Left kidney (tissue), 2 donors: Measurements from ENCODE around the gene CCDC186. TPM values are rescaled to one million over a fixed set of nuclear protein-coding genes. Genes with fewer than 3 reads are reported as not detected.
"Not testable (repeated sequence)": the region's sequence is repeated elsewhere in the genome, so short reads cannot be mapped to it uniquely, and the experiment has no call there.

Experiments used
- DNase-seq: peaks from one replicate; pipeline ENCODE4 v3.0.0-alpha.2; 2013
- polyA plus RNA-seq: library from polyadenylated mRNA; unstranded; fragments of 120-200 nt; gene quantifications from one replicate; pipeline ENCODE4 v1.2.1, GENCODE V29; 2013; ENCODE audit not compliant: insufficient read length

Gene CCDC186
- polyA plus RNA-seq, 1 donor: 33.9 TPM

DNA sequence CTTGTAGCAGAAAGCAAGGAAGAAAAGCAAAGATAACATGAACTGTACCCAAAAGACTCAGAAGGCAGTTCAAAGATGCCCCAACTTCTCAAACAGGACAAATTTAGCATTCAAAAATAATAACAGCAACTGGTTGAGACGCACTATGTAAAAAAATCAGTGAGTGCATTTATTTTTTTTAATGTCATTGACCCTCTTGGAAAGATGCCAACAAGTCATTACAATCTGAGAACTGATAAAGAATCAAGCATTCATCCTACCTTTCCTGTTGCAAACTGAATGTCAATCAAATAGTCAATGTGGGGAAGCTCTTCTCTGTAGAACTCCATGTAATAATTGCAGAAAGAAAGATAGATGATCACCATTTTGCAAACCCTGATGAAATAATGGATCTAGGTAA, 1.7 kb upstream of the CCDC186 start:
- no peak for DNase-seq

DNA sequence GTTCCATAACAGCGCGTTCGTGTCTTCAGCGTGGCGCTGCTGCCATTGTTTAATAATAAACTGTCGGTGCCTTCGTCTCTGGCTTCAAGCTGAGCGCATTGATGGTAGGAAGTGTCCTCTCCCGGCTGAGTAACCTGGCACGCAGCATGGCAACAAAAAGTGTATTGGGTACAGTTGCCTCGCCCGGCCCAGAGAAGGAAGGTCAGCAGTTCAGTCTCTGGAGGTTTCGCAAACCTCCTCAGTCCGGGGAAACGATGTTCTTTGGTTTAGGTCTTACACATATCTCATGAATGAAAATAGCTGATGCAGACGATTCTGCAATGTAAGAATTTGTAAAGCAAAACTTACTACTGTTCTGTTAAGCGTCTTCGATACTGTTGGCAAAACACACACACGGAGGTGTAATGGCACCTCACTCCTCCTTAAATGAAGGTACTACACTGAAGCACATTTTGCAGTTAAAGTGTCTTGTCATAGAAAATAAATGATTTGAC, 739 bp upstream of the CCDC186 start:
- no peak for DNase-seq

DNA sequence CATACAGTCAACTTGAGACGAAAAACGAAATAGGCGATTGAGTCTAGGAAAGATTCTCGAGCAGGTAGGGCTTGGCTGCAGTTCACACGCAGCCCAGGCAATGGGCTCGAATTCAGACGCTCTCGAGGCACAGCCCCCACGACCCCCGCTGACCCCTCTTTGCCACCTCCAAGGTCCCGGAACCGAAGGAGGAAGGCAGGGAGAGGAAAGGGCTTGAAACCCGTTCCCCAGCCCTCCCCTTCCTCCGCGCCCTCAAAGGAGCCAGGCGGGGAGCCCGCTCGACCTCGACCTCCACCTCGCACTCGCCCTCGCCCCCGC, 441 bp downstream of the CCDC186 start:
- no peak for DNase-seq

DNA sequence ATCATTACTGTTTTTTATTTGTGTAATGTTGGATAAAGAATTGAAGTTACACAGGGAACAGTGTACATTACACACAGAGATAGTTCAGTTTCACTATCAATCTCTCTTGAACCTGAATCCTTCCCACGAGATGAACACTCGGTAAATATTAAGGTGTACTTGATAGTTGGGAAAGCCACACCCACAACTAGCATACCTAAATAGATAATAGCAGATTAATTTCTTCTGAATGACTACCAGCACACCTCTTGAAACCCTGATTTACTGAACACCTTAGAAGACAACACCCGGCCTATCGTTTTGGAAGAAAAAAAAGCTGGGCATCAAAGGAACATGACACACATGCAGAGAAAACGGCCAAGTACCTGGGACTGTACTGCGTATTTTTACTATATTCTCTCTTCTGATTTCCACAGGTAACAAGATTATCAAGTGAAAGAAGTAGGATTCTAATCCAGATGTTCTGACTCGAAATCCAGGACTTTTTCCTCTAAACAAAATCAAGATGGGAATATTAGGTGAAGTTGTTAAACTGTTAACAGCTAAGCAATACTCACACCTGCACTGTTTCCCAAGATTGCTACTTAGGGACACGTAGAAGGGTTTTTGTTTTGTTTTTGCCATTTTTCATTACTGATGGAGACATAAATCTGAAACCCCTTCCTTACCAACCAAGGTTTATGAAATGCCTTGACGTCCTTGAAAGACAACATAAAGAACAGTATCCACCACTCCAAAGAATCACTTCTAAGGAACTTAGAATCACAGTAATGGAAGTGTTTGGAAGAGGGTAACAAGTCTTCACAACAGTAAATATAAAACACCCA, 1.0 kb downstream of the CCDC186 start:
- DNase-seq: peak; percentile 10

DNA sequence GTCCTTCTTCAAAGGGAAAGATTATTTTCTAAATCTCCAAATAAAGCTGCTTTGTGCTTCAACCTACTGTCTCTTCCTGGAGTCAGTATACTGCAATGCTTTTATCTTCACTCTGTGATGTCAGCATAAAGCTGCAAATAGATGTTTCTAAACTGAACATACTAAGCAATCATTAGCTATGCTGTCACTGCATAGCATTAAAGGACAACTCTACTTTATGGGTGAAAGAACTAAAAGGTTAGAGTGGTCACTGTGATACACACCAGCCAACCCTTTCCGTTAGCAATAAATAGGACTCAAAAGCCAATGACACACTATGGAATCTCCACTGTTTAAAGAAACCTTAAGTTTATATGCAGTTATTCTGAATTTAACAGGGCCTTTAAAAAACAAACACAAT, 1.8 kb downstream of the CCDC186 start:
- no peak for DNase-seq

DNA sequence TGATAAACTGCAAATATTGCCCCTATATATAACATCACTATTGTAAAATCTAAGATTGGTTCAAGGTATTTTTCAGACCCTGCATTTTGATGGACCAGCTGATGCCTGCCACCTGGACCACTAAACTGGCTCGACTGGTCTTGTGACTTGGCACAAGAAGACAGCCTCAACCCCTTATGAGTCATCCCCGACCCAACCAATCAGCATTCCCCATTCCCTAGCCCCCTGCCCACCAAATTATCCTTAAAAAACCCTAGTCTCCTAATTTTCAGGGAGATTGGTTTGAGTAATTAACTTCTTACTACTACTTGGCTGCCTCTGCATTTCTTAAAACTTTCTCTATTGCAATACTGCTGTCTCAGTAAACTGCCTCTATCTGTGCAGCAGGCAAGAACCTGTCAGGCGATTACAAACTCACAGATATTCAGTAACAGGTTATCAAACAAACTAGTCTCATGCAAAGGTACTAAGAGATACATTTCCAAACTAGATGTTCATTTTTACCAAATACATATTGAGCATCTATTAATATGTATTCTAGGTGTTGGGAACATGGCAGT, 5.5 kb downstream of the CCDC186 start:
- DNase-seq: no peak

DNA sequence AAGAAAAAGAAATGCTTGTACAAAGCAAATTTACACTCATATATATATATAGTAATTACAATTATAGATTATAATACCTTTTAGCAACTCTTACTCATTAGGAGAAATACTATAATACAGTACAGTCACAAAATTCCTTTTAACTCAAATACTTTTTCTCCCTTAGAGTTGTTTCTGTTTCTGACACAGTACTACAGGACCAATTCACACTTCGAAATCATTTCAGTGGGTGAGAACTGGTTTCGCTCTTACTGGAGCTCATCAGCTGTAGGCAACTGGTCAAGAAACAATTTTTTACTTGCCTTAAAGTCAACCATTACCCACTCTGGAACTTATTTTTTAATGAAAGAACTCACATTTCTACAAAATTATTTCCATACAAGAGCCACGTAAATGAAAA, 6.0 kb downstream of the CCDC186 start:
- no peak for DNase-seq

DNA sequence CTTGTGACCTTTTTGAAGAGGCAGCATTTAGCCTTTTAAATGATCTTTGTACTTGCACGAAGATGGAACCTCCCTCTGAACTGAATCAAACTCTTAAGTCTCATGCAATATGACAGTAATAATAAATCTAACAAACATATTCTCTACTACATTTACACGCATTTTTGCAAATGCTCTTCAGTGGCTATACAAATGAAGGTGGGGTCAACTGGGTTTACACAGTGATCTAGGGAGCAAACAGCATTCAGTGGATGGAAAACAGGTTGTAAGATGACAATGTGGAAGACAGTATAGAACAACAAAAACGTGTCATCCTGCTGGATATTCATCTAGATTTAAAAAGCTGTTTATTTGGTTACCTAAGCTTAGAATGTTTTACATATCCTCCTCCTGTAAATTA, 7.5 kb downstream of the CCDC186 start:
- no peak for DNase-seq

DNA sequence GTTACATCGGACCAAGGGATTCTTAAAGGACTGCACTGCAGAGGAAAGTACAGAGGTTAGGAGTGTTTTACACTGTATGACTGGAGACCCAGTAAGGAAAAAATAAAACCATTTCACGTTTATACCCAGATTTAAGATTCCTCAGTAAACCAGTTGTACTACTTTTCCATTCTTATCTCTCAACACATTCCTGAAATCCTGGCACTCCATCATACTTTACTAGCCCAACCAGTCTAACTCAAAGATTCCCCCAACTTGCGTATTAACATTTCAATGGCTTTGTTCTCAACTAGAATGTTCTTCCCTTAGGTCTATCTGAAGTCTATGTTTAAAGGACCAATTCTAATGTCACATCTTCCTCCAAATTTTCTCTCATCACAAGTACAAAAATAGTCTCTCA, 8.0 kb downstream of the CCDC186 start:
- DNase-seq: no peak

DNA sequence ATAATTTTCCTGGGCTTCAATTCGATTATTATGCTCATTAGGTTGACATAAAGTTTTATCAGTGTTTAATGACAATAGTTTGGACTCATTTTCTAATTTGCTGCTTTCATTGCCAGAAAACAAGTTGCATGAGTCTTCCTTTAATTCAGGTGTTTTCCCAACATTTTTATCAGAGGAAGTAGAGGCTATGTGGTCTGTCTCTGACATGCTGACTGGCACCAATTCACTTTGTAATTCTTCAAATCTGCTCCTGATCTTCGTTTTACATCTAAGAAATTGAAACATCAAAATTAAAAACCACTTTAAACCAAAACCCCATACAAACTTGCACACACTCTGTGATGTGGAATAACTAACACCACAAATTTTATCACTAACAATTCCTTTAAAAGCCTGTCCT, 10.9 kb downstream of the CCDC186 start:
- no peak for DNase-seq

DNA sequence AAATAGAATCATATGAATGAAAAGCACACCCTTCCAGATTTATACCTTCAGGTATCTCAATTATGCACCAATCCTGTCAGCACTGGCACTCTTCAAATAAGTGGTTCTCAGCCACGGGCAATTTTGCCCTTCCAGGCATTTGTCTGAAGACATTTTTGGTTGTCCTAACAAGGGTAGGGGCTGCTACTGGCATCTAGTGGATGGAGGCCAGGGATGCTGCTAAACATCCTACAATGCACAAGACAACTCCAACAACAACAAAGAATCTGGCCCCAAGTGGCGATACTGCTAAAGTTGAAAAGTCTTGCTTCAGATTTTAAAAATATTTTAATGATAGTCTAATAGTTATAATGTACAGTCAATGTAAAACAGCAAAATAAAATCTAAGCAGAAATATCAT, 16.1 kb downstream of the CCDC186 start:
- no peak for DNase-seq

DNA sequence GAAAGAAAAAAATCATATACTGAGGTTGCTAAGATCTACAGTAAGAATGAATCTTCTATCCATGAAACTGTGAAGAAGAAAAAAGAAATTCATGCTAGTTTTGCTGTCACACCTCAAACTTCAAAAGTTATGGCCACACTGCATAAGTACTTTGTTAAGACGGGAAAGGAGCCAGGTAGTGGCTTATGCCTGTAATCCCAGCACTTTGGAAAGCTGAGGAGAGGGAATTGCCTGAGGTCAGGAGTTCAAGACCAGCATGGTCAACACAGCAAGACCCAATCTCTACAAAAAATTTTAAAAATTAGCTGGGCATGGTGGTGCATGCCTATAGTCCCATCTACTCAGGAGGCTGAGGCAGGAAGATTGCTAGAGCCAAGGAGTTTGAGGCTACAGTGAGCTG, 22.1 kb downstream of the CCDC186 start:
- no peak for DNase-seq

DNA sequence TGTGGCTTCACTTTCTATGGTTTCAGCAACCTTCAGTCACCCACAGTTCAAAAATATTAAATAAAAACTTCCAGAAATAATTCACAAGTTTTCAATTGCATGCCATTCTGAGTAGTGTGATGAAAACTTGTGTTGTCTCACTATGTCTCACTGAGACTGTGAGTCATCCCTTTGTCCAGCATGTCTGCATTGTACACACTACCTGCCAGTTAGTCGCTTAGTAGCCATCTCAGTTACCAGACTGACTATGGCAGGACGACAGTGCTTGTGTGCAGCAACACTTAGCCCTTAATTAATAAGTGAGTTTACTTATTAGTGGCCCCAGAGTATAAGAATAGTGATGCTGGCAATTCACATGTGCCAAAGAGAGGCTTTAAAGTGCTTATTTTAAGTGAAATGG, 22.5 kb downstream of the CCDC186 start:
- DNase-seq: no peak

DNA sequence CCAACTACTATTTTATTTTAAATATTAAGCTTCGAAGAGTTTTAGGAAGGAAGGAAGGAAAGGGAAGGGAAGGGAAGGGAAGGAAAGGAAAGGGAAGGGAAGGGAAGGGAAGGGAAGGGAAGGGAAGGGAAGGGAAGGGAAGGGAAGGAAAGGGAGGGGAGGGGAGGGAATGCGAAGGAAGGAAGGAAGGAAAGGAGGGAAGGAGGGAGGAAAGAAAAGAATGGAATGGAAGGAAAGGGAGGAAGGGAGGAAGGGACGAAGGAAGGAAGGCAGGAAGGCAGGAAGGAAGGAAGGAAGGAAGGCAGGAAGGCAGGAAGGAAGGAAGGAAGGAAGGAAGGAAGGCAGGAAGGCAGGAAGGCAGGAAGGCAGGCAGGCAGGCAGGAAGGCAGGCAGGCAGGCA, 24.5 kb downstream of the CCDC186 start:
- DNase-seq: not testable (repeated sequence)

DNA sequence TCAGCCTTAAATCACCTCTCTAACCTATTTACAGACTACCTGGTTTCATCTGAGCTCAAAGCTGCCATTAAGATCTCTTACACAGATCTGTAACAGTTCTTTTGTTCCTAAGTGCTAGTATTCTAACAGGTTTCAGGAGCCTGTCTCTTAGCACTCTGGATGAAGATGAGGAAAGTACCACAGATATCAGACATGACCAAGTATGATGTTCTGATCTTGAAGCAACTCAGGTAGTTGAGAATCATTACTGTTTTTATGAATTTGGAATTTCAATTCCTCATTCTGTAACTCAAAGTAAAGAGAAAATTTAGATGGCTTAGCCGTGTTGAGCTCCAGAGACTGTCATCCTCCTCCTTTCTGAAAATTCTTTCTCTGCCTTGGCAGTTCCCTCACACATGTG, 30.8 kb downstream of the CCDC186 start:
- DNase-seq: no peak

DNA sequence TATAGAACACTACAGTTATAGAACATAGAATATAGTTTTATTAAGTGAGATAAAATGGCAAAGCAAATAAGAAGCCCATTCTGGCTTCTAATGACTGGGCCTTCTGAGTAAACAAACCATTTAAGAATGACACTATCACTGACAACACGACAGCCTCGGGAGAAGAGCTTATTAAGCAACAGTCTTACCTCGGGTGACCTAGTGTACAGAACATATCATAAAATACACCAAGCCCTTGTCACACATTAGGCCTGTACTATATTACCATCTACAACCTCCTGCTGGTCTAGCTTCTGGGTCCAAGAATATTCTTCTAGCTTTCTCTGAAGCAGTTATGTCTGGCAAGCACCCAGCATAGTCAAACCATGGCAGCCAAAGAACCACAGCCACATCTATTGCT, 32.0 kb downstream of the CCDC186 start:
- no peak for DNase-seq

DNA sequence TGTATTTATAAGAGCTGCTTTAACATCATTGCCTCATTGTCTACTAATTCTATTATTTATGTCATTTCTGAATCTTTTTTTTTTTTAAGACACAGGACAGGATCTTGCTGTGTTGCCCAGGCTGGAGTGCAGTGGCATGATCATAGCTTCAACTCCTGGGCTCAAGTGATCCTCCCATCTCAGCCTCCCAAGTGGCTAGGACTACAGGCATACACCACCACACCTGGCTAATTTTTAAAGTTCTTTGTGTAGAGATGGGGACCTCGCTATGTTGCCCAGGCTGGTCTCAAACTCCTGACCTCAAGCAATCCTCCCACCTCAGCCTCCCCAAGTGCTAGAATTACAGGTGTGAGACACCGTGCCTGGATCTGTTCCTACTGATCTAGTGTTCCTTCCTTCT, 33.2 kb downstream of the CCDC186 start:
- not testable (repeated sequence) for DNase-seq

DNA sequence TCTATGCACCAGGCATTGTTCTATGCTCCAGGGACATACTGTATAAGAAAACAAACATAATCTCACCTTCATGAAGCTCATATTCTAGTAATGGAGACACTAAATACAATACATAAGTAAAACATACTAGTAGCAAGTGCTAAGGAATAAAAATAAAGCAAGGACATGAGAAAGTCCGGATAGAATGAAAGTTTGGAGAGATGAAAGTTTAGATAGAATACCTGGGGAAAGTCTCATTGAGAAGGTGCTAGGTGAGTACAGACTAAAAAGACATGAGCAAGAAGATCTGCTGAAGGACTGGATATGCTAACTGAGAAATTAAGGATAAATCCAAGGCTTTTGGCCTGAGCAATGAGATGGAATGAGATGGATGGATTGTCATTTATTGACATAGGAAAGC, 34.0 kb downstream of the CCDC186 start:
- no peak for DNase-seq

DNA sequence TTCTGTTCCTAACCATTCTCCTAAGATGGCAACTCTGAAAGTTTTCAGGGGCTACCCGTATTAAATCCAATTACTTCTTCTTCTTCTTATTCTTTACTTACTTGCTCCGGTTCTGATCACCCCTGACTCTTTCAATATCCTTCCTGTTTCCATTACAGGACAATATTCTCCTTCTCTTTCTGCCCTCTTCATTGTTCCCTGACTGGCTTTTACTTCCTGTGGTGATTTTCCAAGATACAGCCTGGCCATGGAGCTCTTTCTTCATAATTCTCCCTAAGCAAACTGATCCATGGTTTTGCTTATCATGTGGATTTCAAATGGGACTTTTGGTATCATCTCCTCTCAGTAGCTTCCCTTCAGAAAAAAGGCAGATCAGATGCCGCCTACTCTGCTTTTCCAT, 35.4 kb downstream of the CCDC186 start:
- no peak for DNase-seq

DNA sequence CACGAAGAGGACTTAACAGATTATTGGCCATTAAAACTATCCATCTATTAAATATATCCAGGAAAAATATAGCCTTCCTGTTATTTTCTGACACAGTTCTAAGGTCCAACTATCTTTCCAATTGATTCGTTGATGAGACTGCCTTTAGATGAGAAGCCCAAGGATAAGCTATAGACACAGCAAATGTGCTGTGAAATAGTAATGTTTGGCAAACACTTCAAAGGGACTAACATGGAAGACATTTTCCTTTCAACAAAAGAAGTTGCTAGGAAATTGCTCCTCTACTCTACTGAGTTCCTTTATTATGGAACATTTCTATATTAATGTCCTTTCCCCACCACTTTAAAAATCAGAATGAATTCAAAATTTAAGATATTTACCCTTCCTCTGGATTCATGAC, 38.5 kb downstream of the CCDC186 start:
- DNase-seq: no peak

DNA sequence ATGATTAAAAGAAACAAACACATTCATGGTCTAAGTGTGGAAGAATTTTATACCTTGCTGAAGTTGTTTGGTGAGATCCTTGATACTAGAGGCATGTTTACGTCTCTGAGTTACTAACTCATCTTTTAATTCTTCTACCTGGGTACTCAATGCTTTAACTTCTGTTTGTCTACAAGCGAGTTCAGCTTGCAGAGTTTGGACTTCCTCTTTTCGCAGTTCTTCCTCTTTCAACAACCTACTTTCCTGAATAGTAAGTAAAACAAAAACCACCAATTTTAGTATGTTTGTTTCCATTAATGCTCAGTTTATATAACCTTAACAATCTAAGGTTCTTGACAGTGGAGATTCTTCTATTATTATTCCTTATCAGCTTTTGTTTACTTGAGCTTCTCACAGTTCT, 42.9 kb downstream of the CCDC186 start:
- no peak for DNase-seq

DNA sequence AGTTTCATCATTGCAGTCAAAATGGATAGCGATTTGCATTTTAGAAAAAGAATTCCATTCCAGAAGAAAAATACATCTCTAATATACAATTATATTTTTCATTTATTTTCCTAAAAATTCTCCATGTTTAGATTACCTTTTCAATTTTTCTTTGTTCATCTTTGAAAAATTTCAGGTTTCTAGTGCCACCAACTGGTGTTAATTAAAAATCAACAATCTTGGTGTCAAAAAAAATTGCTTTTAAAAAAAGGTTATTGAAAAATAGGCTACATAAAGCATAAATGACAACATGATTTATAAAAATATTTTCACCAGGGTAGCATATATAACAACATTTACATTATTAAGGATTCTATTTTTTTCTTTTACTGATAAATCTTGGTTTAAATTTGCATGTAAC, 53.0 kb downstream of the CCDC186 start:
- no peak for DNase-seq

DNA sequence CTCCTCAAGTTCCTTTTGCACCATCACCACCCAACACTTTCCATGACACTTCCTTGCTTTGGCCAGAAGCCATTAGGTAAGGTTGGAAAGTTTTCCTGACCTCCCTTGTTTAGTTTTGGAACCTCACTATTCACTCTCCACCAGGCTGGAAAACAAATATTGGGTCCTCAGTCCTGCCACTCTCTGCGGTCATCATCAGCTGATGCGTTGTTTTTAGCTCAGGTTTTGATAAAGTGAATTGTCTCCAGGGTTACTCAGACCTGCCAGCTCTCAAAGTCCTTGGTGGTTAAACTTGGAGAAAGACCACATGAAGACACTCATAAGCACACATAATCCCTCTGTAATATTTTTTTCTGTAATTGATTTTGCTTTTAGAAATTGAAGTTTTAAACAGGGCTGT, 55.5 kb downstream of the CCDC186 start:
- no peak for DNase-seq

DNA sequence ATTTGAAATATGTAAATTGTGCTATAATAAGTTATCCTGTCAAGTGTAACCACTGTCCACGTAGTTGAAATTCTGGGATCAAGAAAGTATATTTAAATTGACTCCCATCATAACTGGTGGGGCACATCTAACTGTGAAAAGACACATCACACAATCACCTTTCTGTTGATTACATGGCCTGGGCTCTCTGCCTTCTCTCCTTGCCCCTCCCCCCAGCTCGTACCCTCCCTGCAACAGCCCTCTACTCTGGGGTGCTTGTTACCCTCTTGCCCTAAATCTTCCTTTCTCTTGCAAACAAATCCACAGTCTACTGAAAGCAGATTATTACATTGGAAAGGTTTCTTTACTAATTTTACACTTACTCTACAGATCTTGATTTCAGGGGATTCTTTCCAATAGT, 56.3 kb downstream of the CCDC186 start:
- no peak for DNase-seq
